GM18499 (cell line): ENCODE measurements around the gene DHRS7C.

ENCODE experiments used
- ATAC-seq: cut with Tn5 transposase; IDR thresholded peaks from one replicate; pipeline ENCODE4 v1.9.1; 2021; ENCODE audit warnings: moderate number of reproducible peaks; ENCODE audit not compliant: insufficient read depth, unreplicated experiment

DHRS7C gene, protein sequence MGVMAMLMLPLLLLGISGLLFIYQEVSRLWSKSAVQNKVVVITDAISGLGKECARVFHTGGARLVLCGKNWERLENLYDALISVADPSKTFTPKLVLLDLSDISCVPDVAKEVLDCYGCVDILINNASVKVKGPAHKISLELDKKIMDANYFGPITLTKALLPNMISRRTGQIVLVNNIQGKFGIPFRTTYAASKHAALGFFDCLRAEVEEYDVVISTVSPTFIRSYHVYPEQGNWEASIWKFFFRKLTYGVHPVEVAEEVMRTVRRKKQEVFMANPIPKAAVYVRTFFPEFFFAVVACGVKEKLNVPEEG

GRCh38 chr17:9790889-9791876, at the start of gene DHRS7C:
TSS of gene DHRS7C (minus strand) at chr17:9791592. CDS start at chr17:9791284, 308 bp downstream.
- no peak for ATAC-seq

- no peak for ATAC-seq
Observed at GRCh38 chr17:9839433-9839832, 48.0 kb upstream of the DHRS7C start.

GRCh38 chr17:9837551-9838471, 46.4 kb upstream of the DHRS7C start:
- no peak for ATAC-seq

DNA sequence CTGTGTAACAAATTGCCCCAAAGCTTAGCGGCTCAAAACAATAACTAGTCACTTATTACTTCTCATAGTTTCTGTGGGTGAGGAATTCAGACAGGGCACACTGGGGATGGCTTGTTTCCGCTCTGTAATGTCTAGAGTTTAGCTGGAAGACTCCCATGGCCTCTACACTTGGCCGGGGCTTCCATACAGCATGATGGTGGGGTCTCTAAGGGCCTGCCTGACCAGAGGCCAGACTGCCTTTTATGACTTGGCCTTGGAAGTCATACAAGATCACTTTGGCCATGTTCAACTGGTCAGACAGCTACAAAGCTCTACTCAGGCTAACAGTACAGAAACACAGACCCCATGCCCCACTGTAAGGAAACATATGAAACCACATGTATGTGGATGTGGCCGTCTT, 42.5 kb upstream of the DHRS7C start:
- ATAC-seq, result no peak

DNA sequence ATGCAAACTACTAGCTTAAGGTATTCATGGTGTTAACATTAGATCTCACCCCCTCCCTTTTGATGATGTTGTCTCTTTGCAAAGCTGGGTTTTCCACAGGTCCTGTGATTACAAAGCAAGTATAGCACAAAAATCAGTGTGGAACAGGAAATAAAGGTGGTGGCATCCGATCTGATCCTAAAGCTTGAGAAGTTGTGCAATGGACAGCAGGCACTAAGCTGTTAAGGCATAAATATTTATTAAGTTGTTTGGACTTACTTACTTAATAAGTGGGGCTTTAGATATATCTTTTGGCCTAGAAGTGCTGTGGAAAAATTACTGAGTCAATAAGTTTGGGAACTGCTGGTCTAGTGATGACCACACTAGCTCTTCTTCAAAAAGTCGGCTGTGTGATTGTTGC, 39.3 kb upstream of the DHRS7C start:
- ATAC-seq, result no peak

DNA sequence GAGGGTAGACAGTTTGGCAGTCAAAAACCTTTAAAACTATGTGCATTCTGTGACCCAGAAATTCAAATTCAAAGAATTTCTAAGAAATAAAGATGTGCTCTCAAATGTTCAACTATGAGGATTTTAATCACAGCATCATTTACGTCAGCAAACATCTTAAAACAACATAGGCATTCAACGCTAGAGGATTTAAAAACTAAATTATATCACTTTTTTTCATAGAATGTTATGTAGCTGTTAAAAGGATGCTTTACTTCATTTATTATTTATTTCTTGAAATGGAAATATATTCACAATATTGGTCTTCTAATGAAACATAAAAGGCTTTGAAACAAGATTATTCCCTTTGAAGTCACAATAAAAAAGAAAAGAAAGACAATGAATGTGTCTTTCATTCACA, 38.0 kb upstream of the DHRS7C start:
- no peak for ATAC-seq

- ATAC-seq, result no peak
Observed at GRCh38 chr17:9828296-9829295, 37.2 kb upstream of the DHRS7C start.

GRCh38 chr17:9825641-9826150, 34.3 kb upstream of the DHRS7C start, which contains the start of gene GLP2R:
TSS of gene GLP2R (plus strand) at chr17:9825924. CDS start at chr17:9826064, 140 bp downstream.
- ATAC-seq, result no peak

DNA sequence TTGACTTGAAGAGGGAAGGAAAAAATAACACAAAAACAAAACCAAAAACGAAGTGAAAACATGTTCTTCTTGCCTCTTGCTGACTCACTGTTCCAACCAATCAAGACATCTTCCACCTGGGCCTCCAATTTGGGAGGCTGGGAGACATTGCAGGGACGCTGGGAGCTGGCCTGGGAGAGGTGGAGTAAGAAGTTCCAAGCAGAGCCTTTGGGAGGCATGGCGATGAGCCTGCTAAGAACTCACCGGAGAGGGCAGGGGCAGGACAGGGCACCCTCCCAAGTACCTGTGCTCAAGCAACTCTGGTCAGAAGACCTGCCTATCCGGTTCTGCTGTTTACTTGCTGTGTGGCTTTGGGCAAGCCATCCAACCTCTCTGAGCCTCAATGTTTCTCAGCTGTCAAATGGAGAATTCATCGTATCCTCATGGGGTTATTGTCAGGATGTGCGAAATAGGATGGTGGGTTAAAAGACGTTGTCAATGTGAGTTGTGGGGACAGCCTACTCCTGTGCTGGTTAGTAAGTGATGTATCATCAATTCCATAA, 33.5 kb upstream of the DHRS7C start:
- ATAC-seq, result no peak

- no peak for ATAC-seq
Observed at GRCh38 chr17:9824094-9824493, 32.7 kb upstream of the DHRS7C start.

- no peak for ATAC-seq
Observed at GRCh38 chr17:9821921-9822320, 30.5 kb upstream of the DHRS7C start, which contains the start of gene GSG1L2. TSS of gene GSG1L2 (minus strand) at chr17:9822079. CDS start at chr17:9822071, 8 bp downstream.

DNA sequence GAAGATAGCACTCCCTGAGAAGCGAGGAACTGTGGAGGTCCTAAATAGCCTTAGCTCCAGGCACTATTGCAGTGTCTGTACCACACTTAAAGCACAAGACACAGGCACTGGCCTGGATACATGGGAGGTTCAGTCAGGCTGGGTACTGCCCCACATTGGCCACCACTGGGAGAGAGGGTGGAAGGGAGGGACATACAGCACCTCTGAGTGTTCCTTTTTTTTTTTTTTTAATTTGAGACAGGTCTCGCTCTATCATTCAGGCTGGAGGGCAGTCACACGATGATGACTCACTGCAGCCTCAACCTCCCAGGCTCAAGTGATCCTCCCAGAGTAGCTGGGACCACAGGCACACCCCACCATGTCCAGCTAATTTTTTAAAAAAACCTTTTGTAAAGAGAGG, 29.1 kb upstream of the DHRS7C start:
- no peak for ATAC-seq

GRCh38 chr17:9818760-9819159, 27.4 kb upstream of the DHRS7C start:
- ATAC-seq, result no peak

DNA sequence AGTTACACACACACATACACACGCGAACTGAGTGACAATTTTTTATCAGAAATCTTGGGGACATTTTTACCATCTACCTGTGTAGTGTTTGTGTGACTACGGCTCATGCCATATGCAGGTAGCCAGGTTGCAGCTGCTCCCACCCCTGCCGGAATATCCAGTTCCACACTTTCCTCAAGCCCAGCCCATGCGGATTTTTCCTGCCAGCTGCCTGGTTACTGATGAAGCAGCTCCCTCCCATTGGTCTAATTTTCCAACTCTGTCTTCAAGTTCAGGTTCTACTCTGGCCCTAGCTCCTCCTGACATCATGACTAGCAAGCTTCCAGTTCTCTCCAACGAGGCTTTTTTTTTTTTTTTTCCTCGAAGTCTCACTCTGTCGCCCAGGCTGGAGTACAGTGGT, 25.7 kb upstream of the DHRS7C start:
- ATAC-seq, result no peak

GRCh38 chr17:9816472-9816871, 25.1 kb upstream of the DHRS7C start:
- ATAC-seq, result no peak

DNA sequence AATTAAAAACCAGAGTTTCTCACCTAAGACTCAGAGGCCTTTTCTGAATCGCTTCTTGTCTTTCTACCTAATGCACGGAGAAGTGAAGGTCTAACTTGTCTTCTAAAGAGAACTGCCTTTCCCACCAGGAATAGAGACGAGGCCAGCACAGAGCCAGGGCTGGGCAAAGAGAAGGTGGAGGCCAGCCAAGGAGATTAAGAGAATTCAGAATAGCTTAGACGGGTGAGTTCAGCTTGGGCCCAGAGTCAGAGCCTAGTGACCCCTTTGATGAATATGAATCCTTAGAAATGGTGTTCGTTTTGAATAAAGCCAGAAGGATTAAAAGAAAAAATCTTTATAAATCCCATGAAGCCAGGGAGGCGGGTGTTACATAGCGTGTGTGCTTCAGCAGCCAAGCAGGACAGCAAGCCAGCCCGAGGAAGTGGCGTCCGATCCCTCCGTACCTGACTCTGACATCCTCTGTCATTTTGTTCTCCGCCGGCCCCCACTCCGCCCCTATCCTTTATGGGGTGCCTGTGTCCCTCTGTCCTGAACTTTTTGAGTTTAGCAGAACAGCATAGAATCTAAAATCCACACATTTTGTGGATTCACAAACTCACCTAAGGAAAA, 23.0 kb upstream of the DHRS7C start:
- no peak for ATAC-seq

GRCh38 chr17:9813166-9813565, 21.8 kb upstream of the DHRS7C start:
- ATAC-seq, result no peak

- no peak for ATAC-seq
Observed at GRCh38 chr17:9811537-9811936, 20.1 kb upstream of the DHRS7C start.
